Measurements from ENCODE around the gene ERI3. TPM values are rescaled to one million over a fixed set of nuclear protein-coding genes. Genes with fewer than 3 reads are reported as not detected.

The ERI3 gene
- total and polyA plus RNA-seq, 2 donors from 2014 or later: 60.4 to 126 TPM

- FAIRE-seq: no peak
These were observed 111.1 kb downstream of the ERI3 start for GRCh38 chr1:44243782-44244495.

DNA sequence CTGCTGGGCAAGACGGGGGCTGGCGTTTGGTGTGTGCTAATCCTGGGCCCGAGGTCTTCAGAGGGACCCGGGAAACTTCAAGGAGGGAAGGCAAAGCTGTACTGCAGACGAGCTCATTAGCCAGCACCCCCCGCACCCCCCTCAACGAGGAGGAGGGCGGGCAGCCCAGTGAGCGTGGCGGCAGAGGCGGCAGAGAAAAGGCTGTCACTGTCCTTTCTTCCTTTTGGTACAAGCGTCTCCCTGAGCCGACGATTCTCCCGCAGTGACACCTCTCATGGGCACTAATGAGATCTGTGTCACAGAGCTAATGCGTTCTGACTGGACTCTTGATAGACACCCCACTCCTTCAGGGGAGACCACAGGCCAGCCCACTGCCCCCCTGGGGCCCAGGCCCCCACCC lies 112.3 kb downstream of the ERI3 start:
- H3K36me3 ChIP-seq (ENCODE audit: control insufficient read depth in 2 of 3, insufficient read depth in 3 of 3, low read length in 3 of 3): peaks cover 0 to 15% (median 5%) of the 10 kb centered on the region in 3 donors
- H3K27ac ChIP-seq (ENCODE audit: low read depth in 2 of 2, low read length in 2 of 2): no peak overlapping the region
- DNase-seq (no peak), FAIRE-seq (no peak)
- no peaks in the 10 kb centered on the region for H3K9me3 ChIP-seq (ENCODE audit: control insufficient read depth in 2 of 3, insufficient read depth in 1 of 3, low read length in 3 of 3)
- no peaks in the 10 kb centered on the region for H3K27me3 ChIP-seq (ENCODE audit: control insufficient read depth, insufficient read depth, low read length)
- peaks cover 0 to 30% (median 18%) of the 10 kb centered on the region in 3 donors for H3K4me1 ChIP-seq (ENCODE audit: control insufficient read depth in 2 of 3, insufficient read depth in 2 of 3, low read depth in 1 of 3, low read length in 3 of 3)
- no peak overlapping the region for H3K4me3 ChIP-seq (ENCODE audit: low read length in 3 of 3)
- H3K9ac ChIP-seq (ENCODE audit: low read length in 3 of 3): no peak overlapping the region
- TF ChIP-seq CTCF (IDR thresholded peaks at IDR 0.05; ENCODE audit: borderline replicate concordance, extremely low read depth, insufficient read depth): no peak
- intact Hi-C loops (cut with DNase I): no loop called here

More at GRCh38 chr1:44243782-44244495, 111.1 kb downstream of the ERI3 start:
- no peak for DNase-seq
- Histone ChIP-seq H3K27ac (ENCODE audit: low read depth in 2 of 2, low read length in 2 of 2) (no peak overlapping the region), H3K4me1 (ENCODE audit: control insufficient read depth in 2 of 3, insufficient read depth in 2 of 3, low read depth in 1 of 3, low read length in 3 of 3) (peaks cover 0 to 23% (median 18%) of the 10 kb centered on the region in 3 donors), H3K36me3 (ENCODE audit: control insufficient read depth in 2 of 3, insufficient read depth in 3 of 3, low read length in 3 of 3) (peaks cover 0 to 15% (median 5%) of the 10 kb centered on the region in 3 donors), H3K9ac (ENCODE audit: low read length in 3 of 3) (no peak overlapping the region), H3K4me3 (ENCODE audit: low read length in 3 of 3) (no peak overlapping the region), H3K27me3 (ENCODE audit: control insufficient read depth, insufficient read depth, low read length) (no peaks in the 10 kb centered on the region), H3K9me3 (ENCODE audit: control insufficient read depth in 2 of 3, insufficient read depth in 1 of 3, low read length in 3 of 3) (no peaks in the 10 kb centered on the region)
- intact Hi-C loops (cut with DNase I): no loop called here
- TF ChIP-seq CTCF (IDR thresholded peaks at IDR 0.05; ENCODE audit: borderline replicate concordance, extremely low read depth, insufficient read depth): no peak

DNA sequence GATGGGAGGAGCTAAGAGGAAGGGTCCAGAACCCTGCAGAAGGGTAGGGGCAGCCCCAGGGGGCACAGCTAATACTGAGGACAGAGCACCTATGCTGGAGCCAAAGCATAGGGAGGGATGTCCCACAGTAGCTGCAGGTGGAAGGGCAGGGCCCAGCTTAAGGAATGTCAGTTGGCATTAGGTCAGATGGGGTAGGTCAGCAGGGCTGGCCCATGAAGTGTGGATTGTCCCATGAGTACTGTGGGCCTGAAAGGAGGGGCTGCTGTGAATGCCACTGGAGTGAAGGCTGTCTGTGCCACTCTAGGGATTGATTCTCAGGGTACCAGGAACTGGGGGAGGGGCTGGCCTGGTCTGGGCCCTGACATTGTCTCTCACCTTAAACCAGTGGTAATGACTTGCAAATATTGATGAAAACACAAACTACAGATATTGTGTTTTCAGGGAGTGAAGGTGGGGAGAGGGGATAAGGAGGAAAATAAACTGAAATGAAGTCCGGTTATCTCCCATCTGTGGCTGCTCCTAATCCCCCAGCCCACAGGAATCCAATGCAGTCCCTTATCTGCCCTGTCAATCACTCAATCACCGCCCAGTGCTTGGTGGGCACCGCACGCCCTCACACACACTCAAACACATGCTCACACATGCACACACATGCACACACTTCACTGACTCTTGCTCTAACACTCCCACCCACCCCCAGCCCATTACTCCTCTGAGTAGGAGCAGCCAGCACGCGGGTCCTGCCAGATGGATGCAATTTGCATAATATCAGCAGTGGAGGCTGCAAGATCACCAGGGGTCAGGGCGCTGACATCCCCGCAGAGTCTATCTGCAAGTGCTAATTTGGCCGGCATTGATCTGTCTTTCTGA lies 114.0 kb downstream of the ERI3 start:
- Histone ChIP-seq H3K9me3 (ENCODE audit: control insufficient read depth in 2 of 3, insufficient read depth in 1 of 3, low read length in 3 of 3) (no peaks in the 10 kb centered on the region), H3K4me3 (ENCODE audit: low read length in 3 of 3) (no peak overlapping the region), H3K27ac (ENCODE audit: low read depth in 2 of 2, low read length in 2 of 2) (peak overlapping the region; percentile 56 to 85), H3K9ac (ENCODE audit: low read length in 3 of 3) (peak overlapping the region in 1 of 3 donors; percentile 55), H3K36me3 (ENCODE audit: control insufficient read depth in 2 of 3, insufficient read depth in 3 of 3, low read length in 3 of 3) (peaks cover 0 to 5% (median 0%) of the 10 kb centered on the region in 3 donors), H3K4me1 (ENCODE audit: control insufficient read depth in 2 of 3, insufficient read depth in 2 of 3, low read depth in 1 of 3, low read length in 3 of 3) (peaks cover 0 to 32% (median 18%) of the 10 kb centered on the region in 3 donors), H3K27me3 (ENCODE audit: control insufficient read depth, insufficient read depth, low read length) (no peaks in the 10 kb centered on the region)
- no peak for TF ChIP-seq CTCF (IDR thresholded peaks at IDR 0.05; ENCODE audit: borderline replicate concordance, extremely low read depth, insufficient read depth)
- no peak for DNase-seq
- FAIRE-seq: no peak
- intact Hi-C loops (cut with DNase I): no loop called here

Measured in kidney (tissue), 14 donors.